Karpas-422 (cell line): ENCODE data around the gene FBP1. TPM values are rescaled to one million over a fixed set of nuclear protein-coding genes. Genes with fewer than 3 reads are reported as not detected.
"Not testable (repeated sequence)": the region's sequence is repeated elsewhere in the genome, so short reads cannot be mapped to it uniquely, and the experiment has no call there.

Source experiments
- DNase-seq: peaks from one replicate; pipeline ENCODE4 v3.0.0-alpha.2; 2015
- H2AFZ ChIP-seq: fragments of 200-600 bp; sonication (generic); 2 replicates; pipeline ENCODE4 v1.6.1; 2014; ENCODE audit warnings: antibody characterized with exemption, low read length, mixed read lengths
- H3K27ac ChIP-seq: fragments of 200-600 bp; sonication (generic); 2 replicates; pipeline ENCODE4 v1.5.1; 2014; ENCODE audit warnings: mild to moderate bottlenecking, low read length, moderate library complexity
- H3K27me3 ChIP-seq: fragments of 200-600 bp; sonication (generic); 2 replicates; pipeline ENCODE4 v1.6.1; 2014; ENCODE audit warnings: low read length, mixed read lengths
- H3K36me3 ChIP-seq: fragments of 200-600 bp; sonication (generic); 2 replicates; pipeline ENCODE4 v1.6.1; 2014; ENCODE audit warnings: low read length, mixed read lengths; ENCODE audit not compliant: insufficient read depth
- H3K4me1 ChIP-seq: fragments of 200-600 bp; sonication (generic); 2 replicates; pipeline ENCODE4 v1.6.1; 2014; ENCODE audit warnings: mild to moderate bottlenecking, low read length, mixed read lengths
- H3K4me2 ChIP-seq: fragments of 200-600 bp; sonication (generic); 2 replicates; pipeline ENCODE4 v1.6.1; 2014; ENCODE audit warnings: low read length, low read depth, mild to moderate bottlenecking; ENCODE audit not compliant: poor library complexity, severe bottlenecking
- H3K4me3 ChIP-seq: fragments of 200-600 bp; sonication (generic); 2 replicates; pipeline ENCODE4 v1.5.1; 2014; ENCODE audit warnings: mild to moderate bottlenecking, antibody characterized with exemption, low read length, mixed read lengths
- H3K79me2 ChIP-seq: fragments of 200-600 bp; sonication (generic); 2 replicates; pipeline ENCODE4 v1.6.1; 2014; ENCODE audit warnings: mild to moderate bottlenecking, low read length, mixed read lengths
- H3K9ac ChIP-seq: fragments of 200-600 bp; sonication (generic); 2 replicates; pipeline ENCODE4 v1.6.0; 2014; ENCODE audit warnings: low read length
- H3K9me2 ChIP-seq: fragments of 200-600 bp; sonication (generic), shearing (Covaris generic); replicated peaks from 2 replicates; pipeline ENCODE4 v1.6.0; 2014; ENCODE audit warnings: mild to moderate bottlenecking, low read length, moderate library complexity; ENCODE audit not compliant: insufficient read depth
- H3K9me3 ChIP-seq: fragments of 300-700, 200-600 bp; sonication (generic); 2 replicates; pipeline ENCODE4 v1.6.1; 2014; ENCODE audit warnings: low read length, mixed read lengths
- H4K20me1 ChIP-seq: fragments of 200-600 bp; sonication (generic); 2 replicates; pipeline ENCODE4 v1.6.1; 2014; ENCODE audit warnings: mild to moderate bottlenecking, antibody characterized with exemption, low read length, low read depth; ENCODE audit not compliant: insufficient read depth
- total RNA-seq: library from RNA; depleted of rRNA; stranded (reverse); fragments of >200 nt; shearing (Covaris generic); gene quantifications from 2 replicates; pipeline ENCODE4 v1.2.3, GENCODE V29; 2014; ENCODE audit warnings: low replicate concordance

FBP1 gene
- total RNA-seq, 1 experiment from 2014 or later: not detected

GRCh38 chr9:94577036-94577435 is 62.3 kb downstream of the FBP1 start:
- Histone ChIP-seq H3K9ac (no peak overlapping the region), H3K27me3 (no peaks in the 10 kb centered on the region), H3K79me2 (no peaks in the 10 kb centered on the region), H2AFZ (no peak overlapping the region), H3K4me1 (no peaks in the 10 kb centered on the region), H3K36me3 (no peaks in the 10 kb centered on the region), H4K20me1 (no peaks in the 10 kb centered on the region), H3K4me3 (no peak overlapping the region), H3K9me3 (no peaks in the 10 kb centered on the region), H3K27ac (no peak overlapping the region), H3K9me2 (no peaks in the 10 kb centered on the region), H3K4me2 (no peak overlapping the region)
- no peak for DNase-seq

GRCh38 chr9:94576131-94576530 is 63.2 kb downstream of the FBP1 start:
- no peaks in the 10 kb centered on the region for H4K20me1 ChIP-seq
- no peak overlapping the region for H2AFZ ChIP-seq
- no peak overlapping the region for H3K4me3 ChIP-seq
- no peaks in the 10 kb centered on the region for H3K36me3 ChIP-seq
- H3K4me1 ChIP-seq: no peaks in the 10 kb centered on the region
- H3K4me2 ChIP-seq: no peak overlapping the region
- no peak for DNase-seq
- no peaks in the 10 kb centered on the region for H3K79me2 ChIP-seq
- H3K27ac ChIP-seq: no peak overlapping the region
- no peak overlapping the region for H3K9ac ChIP-seq
- H3K9me2 ChIP-seq: no peaks in the 10 kb centered on the region
- H3K27me3 ChIP-seq: no peaks in the 10 kb centered on the region
- no peaks in the 10 kb centered on the region for H3K9me3 ChIP-seq

- Histone ChIP-seq H2AFZ (no peak overlapping the region), H3K9me3 (no peaks in the 10 kb centered on the region), H3K9me2 (no peaks in the 10 kb centered on the region), H3K36me3 (no peaks in the 10 kb centered on the region), H4K20me1 (no peaks in the 10 kb centered on the region), H3K4me1 (no peaks in the 10 kb centered on the region), H3K27me3 (no peaks in the 10 kb centered on the region), H3K9ac (no peak overlapping the region), H3K4me2 (no peak overlapping the region), H3K27ac (no peak overlapping the region), H3K4me3 (no peak overlapping the region), H3K79me2 (no peaks in the 10 kb centered on the region)
- DNase-seq: no peak
These were observed 70.2 kb downstream of the FBP1 start for GRCh38 chr9:94568972-94569712.

GRCh38 chr9:94568250-94568889 is 70.9 kb downstream of the FBP1 start:
- DNase-seq: no peak
- Histone ChIP-seq H3K4me3 (no peak overlapping the region), H3K79me2 (no peaks in the 10 kb centered on the region), H2AFZ (no peak overlapping the region), H3K4me2 (no peak overlapping the region), H3K4me1 (no peaks in the 10 kb centered on the region), H3K9me2 (no peaks in the 10 kb centered on the region), H3K9me3 (no peaks in the 10 kb centered on the region), H3K9ac (no peak overlapping the region), H3K36me3 (no peaks in the 10 kb centered on the region), H4K20me1 (no peaks in the 10 kb centered on the region), H3K27me3 (no peaks in the 10 kb centered on the region), H3K27ac (no peak overlapping the region)

GRCh38 chr9:94567271-94567670 is 72.0 kb downstream of the FBP1 start:
- H4K20me1 ChIP-seq: no peaks in the 10 kb centered on the region
- H3K4me1 ChIP-seq: no peaks in the 10 kb centered on the region
- H3K4me3 ChIP-seq: no peak overlapping the region
- no peaks in the 10 kb centered on the region for H3K9me3 ChIP-seq
- no peaks in the 10 kb centered on the region for H3K9me2 ChIP-seq
- no peak for DNase-seq
- H3K79me2 ChIP-seq: no peaks in the 10 kb centered on the region
- H2AFZ ChIP-seq: no peak overlapping the region
- H3K4me2 ChIP-seq: no peak overlapping the region
- H3K27me3 ChIP-seq: no peaks in the 10 kb centered on the region
- no peaks in the 10 kb centered on the region for H3K36me3 ChIP-seq
- no peak overlapping the region for H3K27ac ChIP-seq
- H3K9ac ChIP-seq: no peak overlapping the region

- Histone ChIP-seq H3K27me3 (no peaks in the 10 kb centered on the region), H4K20me1 (no peaks in the 10 kb centered on the region), H3K79me2 (no peaks in the 10 kb centered on the region), H2AFZ (no peak overlapping the region), H3K4me1 (no peaks in the 10 kb centered on the region), H3K36me3 (no peaks in the 10 kb centered on the region), H3K9me2 (no peaks in the 10 kb centered on the region), H3K27ac (no peak overlapping the region), H3K4me2 (no peak overlapping the region), H3K4me3 (no peak overlapping the region), H3K9me3 (no peaks in the 10 kb centered on the region), H3K9ac (no peak overlapping the region)
- no peak for DNase-seq
These were observed 72.8 kb downstream of the FBP1 start for GRCh38 chr9:94566550-94566949.

GRCh38 chr9:94564279-94564678 is 75.0 kb downstream of the FBP1 start:
- not testable (repeated sequence) for H3K4me1 ChIP-seq, H3K9me2 ChIP-seq, H4K20me1 ChIP-seq, H3K4me3 ChIP-seq, DNase-seq, H2AFZ ChIP-seq, H3K4me2 ChIP-seq, H3K36me3 ChIP-seq, H3K27ac ChIP-seq, H3K9ac ChIP-seq, H3K79me2 ChIP-seq, H3K27me3 ChIP-seq, H3K9me3 ChIP-seq

GRCh38 chr9:94563548-94563947 is 75.8 kb downstream of the FBP1 start:
- Histone ChIP-seq H3K9me2 (no peaks in the 10 kb centered on the region), H3K27me3 (no peaks in the 10 kb centered on the region), H3K36me3 (no peaks in the 10 kb centered on the region), H3K4me1 (no peaks in the 10 kb centered on the region), H2AFZ (no peak overlapping the region), H3K9me3 (no peaks in the 10 kb centered on the region), H3K4me3 (no peak overlapping the region), H3K4me2 (no peak overlapping the region), H3K9ac (no peak overlapping the region), H4K20me1 (no peaks in the 10 kb centered on the region), H3K79me2 (no peaks in the 10 kb centered on the region), H3K27ac (no peak overlapping the region)
- no peak for DNase-seq
